RWPE2 (cell line): Measurements from ENCODE around the gene CD300H.

Experiments
- ATAC-seq: fragments of 200-7000 bp; cut with Tn5 transposase; 3 replicates; pipeline ENCODE4 v1.9.1; 2021; ENCODE audit warnings: low read depth
- DNase-seq: peaks from one replicate; pipeline ENCODE4 v3.0.0-alpha.2; 2020; ENCODE audit warnings: low spot score
- H3K27ac ChIP-seq: fragments of 450-650 bp; 2 replicates; pipeline ENCODE4 v1.5.1; 2017; ENCODE audit warnings: mild to moderate bottlenecking; ENCODE audit not compliant: poor library complexity, severe bottlenecking
- H3K27me3 ChIP-seq: fragments of 250-450 bp; sonication (Bioruptor Pico); 2 replicates; pipeline ENCODE4 v1.5.1; 2021; ENCODE audit warnings: mild to moderate bottlenecking, moderate library complexity; ENCODE audit not compliant: insufficient read depth, poor library complexity, severe bottlenecking
- H3K36me3 ChIP-seq: fragments of 250-450 bp; sonication (Bioruptor Pico); 2 replicates; pipeline ENCODE4 v1.5.1; 2020; ENCODE audit warnings: low read depth, mild to moderate bottlenecking, moderate library complexity
- H3K4me1 ChIP-seq: fragments of 250-450 bp; sonication (Bioruptor Pico); 2 replicates; pipeline ENCODE4 v1.5.1; 2021; ENCODE audit warnings: mild to moderate bottlenecking, moderate library complexity; ENCODE audit not compliant: insufficient read depth, poor library complexity, severe bottlenecking
- H3K4me3 ChIP-seq: fragments of 250-450 bp; sonication (Bioruptor Pico); 2 replicates; pipeline ENCODE4 v1.5.1; 2021; ENCODE audit warnings: mild to moderate bottlenecking, moderate library complexity; ENCODE audit not compliant: severe bottlenecking
- H3K9me3 ChIP-seq: fragments of 250-450 bp; sonication (Bioruptor Pico); 2 replicates; pipeline ENCODE4 v1.5.1; 2021; ENCODE audit warnings: mild to moderate bottlenecking, moderate library complexity; ENCODE audit not compliant: severe bottlenecking
- TF ChIP-seq, protein P1 (sequence below): fragments of 450-650 bp; IDR thresholded peaks from one replicate; pipeline ENCODE4 v1.5.1; 2017; ENCODE audit warnings: mild to moderate bottlenecking, moderate library complexity; ENCODE audit not compliant: poor library complexity, severe bottlenecking

The CD300H gene

DNA sequence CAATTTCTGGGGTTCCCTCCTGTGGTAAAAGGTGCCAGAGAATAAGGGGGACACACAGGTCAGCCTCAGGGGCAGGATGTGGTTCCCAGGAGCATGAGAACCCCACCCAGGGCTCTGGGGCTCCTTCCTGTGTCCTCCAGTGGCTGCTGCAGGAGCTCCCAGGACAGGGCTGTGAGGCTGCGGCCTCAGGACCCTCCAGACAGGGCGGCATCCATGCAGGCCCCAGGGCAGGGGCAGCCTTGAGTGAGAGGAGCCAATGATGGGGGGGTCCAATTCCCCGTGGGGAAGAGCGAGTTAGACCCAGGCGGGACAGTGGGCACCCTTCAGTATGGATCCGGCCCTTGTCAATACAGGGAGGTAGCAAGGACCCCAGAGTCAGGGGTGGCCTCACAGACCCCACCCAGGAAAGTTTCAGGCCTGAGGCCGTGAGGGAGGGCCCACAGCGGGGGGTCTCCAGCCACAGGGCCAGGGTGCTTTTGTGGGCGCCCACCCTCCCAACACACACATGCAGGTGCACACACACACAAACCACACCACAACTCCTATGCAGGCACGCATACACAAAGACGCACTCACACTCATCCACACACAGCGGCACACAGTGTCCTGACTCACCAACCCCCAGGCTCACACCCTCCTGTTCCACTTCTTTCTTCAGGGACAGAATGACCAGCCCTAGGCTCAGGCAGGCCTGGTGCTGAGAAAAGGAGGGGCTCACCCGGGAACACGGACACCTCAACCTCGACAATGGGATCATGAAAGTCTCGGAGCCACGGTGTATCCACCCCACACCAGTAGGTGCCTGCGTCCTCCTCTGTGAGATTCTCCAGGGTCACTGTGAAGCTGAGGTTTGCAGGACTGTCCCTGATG, 23.2 kb downstream of the CD300H start:
- ATAC-seq (no peak), DNase-seq (no peak)
- TF ChIP-seq, protein P1, sequence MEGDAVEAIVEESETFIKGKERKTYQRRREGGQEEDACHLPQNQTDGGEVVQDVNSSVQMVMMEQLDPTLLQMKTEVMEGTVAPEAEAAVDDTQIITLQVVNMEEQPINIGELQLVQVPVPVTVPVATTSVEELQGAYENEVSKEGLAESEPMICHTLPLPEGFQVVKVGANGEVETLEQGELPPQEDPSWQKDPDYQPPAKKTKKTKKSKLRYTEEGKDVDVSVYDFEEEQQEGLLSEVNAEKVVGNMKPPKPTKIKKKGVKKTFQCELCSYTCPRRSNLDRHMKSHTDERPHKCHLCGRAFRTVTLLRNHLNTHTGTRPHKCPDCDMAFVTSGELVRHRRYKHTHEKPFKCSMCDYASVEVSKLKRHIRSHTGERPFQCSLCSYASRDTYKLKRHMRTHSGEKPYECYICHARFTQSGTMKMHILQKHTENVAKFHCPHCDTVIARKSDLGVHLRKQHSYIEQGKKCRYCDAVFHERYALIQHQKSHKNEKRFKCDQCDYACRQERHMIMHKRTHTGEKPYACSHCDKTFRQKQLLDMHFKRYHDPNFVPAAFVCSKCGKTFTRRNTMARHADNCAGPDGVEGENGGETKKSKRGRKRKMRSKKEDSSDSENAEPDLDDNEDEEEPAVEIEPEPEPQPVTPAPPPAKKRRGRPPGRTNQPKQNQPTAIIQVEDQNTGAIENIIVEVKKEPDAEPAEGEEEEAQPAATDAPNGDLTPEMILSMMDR = no peak
- Histone ChIP-seq H3K4me3 (no peak overlapping the region), H3K36me3 (no peaks in the 10 kb centered on the region), H3K27me3 (no peaks in the 10 kb centered on the region), H3K4me1 (no peaks in the 10 kb centered on the region), H3K27ac (no peak overlapping the region), H3K9me3 (no peaks in the 10 kb centered on the region)

DNA sequence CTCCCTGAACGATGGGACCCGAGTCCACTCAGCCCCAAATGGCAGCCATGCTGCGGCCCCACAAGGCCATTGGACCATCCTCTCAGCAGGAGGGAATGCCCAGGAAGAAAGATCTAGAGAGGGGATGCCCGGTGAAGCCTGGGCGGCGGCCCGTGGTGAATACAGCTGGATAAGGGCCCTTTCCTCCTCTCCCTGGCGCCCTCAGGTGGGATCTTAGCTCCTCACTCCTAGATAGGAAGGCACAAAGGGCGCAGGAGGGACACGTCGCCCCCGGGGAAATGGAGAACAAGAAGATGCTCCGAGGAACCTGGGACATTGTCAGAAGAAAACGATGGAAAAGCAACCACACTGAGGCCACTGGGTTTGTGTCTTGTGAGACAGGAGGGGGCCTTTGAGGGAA, 23.9 kb downstream of the CD300H start:
- ATAC-seq = no peak
- DNase-seq = no peak
- H3K9me3 ChIP-seq = no peaks in the 10 kb centered on the region
- TF ChIP-seq, protein P1 = no peak
- H3K27me3 ChIP-seq = no peaks in the 10 kb centered on the region
- H3K36me3 ChIP-seq = no peaks in the 10 kb centered on the region
- H3K27ac ChIP-seq = no peak overlapping the region
- H3K4me1 ChIP-seq = no peaks in the 10 kb centered on the region
- H3K4me3 ChIP-seq = no peak overlapping the region

DNA sequence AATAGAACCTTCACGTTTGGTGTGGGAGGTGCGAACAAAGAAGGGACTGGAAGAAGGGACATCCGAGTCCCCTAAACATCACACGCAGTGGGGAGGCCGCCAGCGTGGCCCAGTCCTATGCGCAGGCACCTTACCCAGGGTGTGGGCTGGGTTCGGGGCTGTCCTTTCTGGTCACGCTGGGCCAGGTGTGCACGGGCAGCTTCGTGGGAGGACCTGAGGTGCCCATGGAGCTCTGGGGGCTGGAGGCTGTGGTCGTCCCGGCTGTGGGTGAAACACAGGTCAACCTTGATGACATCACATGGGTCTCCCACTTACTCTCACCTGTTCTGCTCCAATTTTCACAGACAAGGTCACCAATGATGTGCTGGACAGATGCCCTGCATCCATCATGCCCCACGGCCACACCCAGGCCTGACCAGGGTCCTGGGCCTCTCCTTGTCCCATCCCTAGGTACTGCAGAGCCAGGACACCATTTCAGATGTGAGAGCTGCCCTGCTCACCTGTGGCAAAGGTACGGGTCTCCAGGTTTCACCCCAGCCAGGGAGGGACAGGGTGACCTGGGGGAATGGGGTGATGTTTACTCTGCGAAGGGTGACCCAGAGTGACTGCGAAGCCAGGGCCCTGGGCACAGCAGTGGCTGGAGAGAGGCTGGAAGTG, 24.5 kb downstream of the CD300H start:
- Histone ChIP-seq H3K27me3 (peaks cover 3% of the 10 kb centered on the region), H3K36me3 (no peaks in the 10 kb centered on the region)
- ATAC-seq = no peak

DNA sequence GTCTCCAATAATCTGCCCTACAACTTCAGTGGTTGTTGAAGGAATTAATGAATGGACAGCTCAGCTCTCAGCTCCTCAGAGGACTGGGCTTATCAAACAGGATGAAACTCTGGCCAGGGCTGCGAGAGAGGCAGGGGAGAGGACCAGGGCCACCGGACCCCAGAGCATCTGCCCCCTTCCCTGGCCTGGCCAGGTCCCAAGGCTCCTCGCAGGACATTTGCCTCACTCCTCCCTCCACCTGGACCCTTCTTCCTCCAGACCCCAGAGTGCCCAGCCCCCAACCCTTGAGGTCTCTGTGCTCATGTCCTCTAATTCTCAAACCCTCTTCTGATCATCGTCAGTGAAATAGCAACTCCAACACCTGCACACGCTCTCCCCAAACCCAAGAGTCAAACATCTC, 25.1 kb downstream of the CD300H start:
- no peaks in the 10 kb centered on the region for H3K9me3 ChIP-seq
- peaks cover 7% of the 10 kb centered on the region for H3K27me3 ChIP-seq
- DNase-seq = peak; percentile 52

More for the DNA sequence above, 24.5 kb downstream of the CD300H start:
- TF ChIP-seq, protein P1 = no peak
- no peaks in the 10 kb centered on the region for H3K4me1 ChIP-seq
- H3K27ac ChIP-seq = no peak overlapping the region
- H3K4me3 ChIP-seq = no peak overlapping the region
- no peaks in the 10 kb centered on the region for H3K9me3 ChIP-seq
- no peak for DNase-seq

More for the DNA sequence above, 25.1 kb downstream of the CD300H start:
- H3K4me1 ChIP-seq = no peaks in the 10 kb centered on the region
- TF ChIP-seq, protein P1 = no peak
- no peak overlapping the region for H3K27ac ChIP-seq
- H3K36me3 ChIP-seq = no peaks in the 10 kb centered on the region
- no peak overlapping the region for H3K4me3 ChIP-seq
- ATAC-seq = no peak
